Natural killer cell (primary cell): ENCODE data around the gene TRIM24. TPM values are rescaled to one million over a fixed set of nuclear protein-coding genes. Genes with fewer than 3 reads are reported as not detected.

Experiments used
- ATAC-seq, 3 donors: fragments of 150-1000 bp in 2 of 3; fragments of 200-7000 bp in 1 of 3; cut with Tn5 transposase; 1 replicate in 1 of 3; 2 replicates in 2 of 3; pipeline ENCODE4 v1.10.0; 2021; ENCODE audit warnings: mild to moderate bottlenecking in 2 of 3, moderate library complexity in 2 of 3
- DNase-seq, 2 donors: peaks; one replicate each; pipeline versions ENCODE4 v3.0.0 to v3.0.0-alpha.2; 2013 to 2021; ENCODE audit warnings: mixed read lengths in 1 of 2
- H3K27ac ChIP-seq: one replicate; pipeline ENCODE4 v1.5.1; 2013; ENCODE audit warnings: mild to moderate bottlenecking, low read length
- H3K27me3 ChIP-seq: one replicate; pipeline ENCODE4 v1.6.1; 2013; ENCODE audit warnings: low read length; ENCODE audit not compliant: control insufficient read depth, insufficient read depth
- H3K36me3 ChIP-seq: one replicate; pipeline ENCODE4 v1.6.1; 2013; ENCODE audit warnings: low read length; ENCODE audit not compliant: control insufficient read depth, insufficient read depth
- H3K4me1 ChIP-seq: one replicate; pipeline ENCODE4 v1.6.1; 2013; ENCODE audit warnings: low read length; ENCODE audit not compliant: control insufficient read depth, insufficient read depth
- H3K4me3 ChIP-seq: one replicate; pipeline ENCODE4 v1.5.1; 2013; ENCODE audit warnings: low read length
- H3K9me3 ChIP-seq: one replicate; pipeline ENCODE4 v1.6.1; 2013; ENCODE audit warnings: low read length; ENCODE audit not compliant: control insufficient read depth, insufficient read depth
- H3K27ac Mint-ChIP-seq, 2 donors: one replicate each; pipeline ENCODE4 v1.8.0; 2022; ENCODE audit warnings: mild to moderate bottlenecking in 2 of 2, mixed read lengths in 2 of 2, moderate library complexity in 1 of 2
- H3K27me3 Mint-ChIP-seq, 2 donors: one replicate each; pipeline ENCODE4 v1.8.0; 2022; ENCODE audit warnings: low read depth in 2 of 2, mixed read lengths in 2 of 2
- H3K36me3 Mint-ChIP-seq: one replicate; pipeline ENCODE4 v1.8.0; 2022; ENCODE audit warnings: mixed read lengths
- H3K4me1 Mint-ChIP-seq, 2 donors: one replicate each; pipeline ENCODE4 v1.8.0; 2022; ENCODE audit warnings: mixed read lengths in 2 of 2
- H3K4me3 Mint-ChIP-seq: one replicate; pipeline ENCODE4 v1.8.0; 2022; ENCODE audit warnings: mild to moderate bottlenecking, moderate library complexity, mixed read lengths
- H3K9me3 Mint-ChIP-seq, 2 donors: one replicate each; pipeline ENCODE4 v1.8.0; 2022; ENCODE audit warnings: mixed read lengths in 2 of 2
- WGBS: methylation state at CpG from one replicate; pipeline ENCODE4 v1.1.7; 2013; ENCODE audit warnings: missing lambda C conversion rate; ENCODE audit not compliant: insufficient coverage; 5-methylcytosine and 5-hydroxymethylcytosine counted together
- intact Hi-C: fragments of 100-400 bp; cut with micrococcal nuclease; formaldehyde crosslinking; loops from one replicate; pipeline ENCODE4 v1.14.2; 2022
- total RNA-seq, 4 donors: library from RNA; stranded (reverse); fragments of 120-200 nt in 1 of 4; gene quantifications; one replicate each; pipeline versions ENCODE4 v1.2.3 to v1.2.4, GENCODE V29; 2013 to 2022
- TF ChIP-seq, protein P1 (sequence below): fragments of 200-600 bp; IDR thresholded peaks from one replicate; pipeline ENCODE4 v1.8.0; 2022; ENCODE audit warnings: antibody characterized with exemption

TRIM24 gene
- total RNA-seq, 3 donors from 2014 or later (not counting 1 experiment from before 2014, with no cell fraction given) = 15.2 to 19.1 (median 18.9) TPM

DNA sequence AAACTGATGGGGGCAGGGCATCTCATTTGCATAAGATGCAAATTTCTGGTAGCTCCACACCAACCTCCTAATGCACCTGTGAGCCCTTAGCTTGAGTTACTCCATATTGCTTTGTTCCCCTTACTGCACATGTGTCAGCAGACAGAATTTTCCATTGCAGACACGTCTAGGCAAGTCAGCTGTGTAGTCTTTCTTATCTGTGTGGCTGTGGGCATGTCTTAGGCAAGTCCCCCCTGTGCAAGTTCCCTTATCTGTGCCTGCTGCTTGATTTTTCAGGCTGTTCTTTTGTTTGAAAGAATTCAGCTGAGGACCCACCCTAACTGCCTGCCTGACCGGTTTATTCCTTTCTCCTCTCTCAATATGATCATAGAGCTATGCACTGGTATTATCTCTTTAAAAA lies 28.5 kb upstream of the TRIM24 start:
- Mint-ChIP-seq H3K27me3 (peaks cover 0 to 11% of the 10 kb centered on the region in 2 donors), H3K27ac (no peak overlapping the region), H3K4me1 (no peaks in the 10 kb centered on the region), H3K4me3 (no peak overlapping the region), H3K9me3 (peaks cover 5 to 18% of the 10 kb centered on the region in 2 donors), H3K36me3 (peaks cover 18% of the 10 kb centered on the region)
- no peak for DNase-seq
- Histone ChIP-seq H3K4me3 (no peak overlapping the region), H3K36me3 (no peaks in the 10 kb centered on the region), H3K27ac (no peak overlapping the region), H3K9me3 (peaks cover 22% of the 10 kb centered on the region), H3K27me3 (no peaks in the 10 kb centered on the region), H3K4me1 (no peaks in the 10 kb centered on the region)
- ATAC-seq = no peak
- 65% methylated on average over 1 of the region's 2 CpGs for WGBS
- intact Hi-C loops = no loop called here
- TF ChIP-seq, protein P1, sequence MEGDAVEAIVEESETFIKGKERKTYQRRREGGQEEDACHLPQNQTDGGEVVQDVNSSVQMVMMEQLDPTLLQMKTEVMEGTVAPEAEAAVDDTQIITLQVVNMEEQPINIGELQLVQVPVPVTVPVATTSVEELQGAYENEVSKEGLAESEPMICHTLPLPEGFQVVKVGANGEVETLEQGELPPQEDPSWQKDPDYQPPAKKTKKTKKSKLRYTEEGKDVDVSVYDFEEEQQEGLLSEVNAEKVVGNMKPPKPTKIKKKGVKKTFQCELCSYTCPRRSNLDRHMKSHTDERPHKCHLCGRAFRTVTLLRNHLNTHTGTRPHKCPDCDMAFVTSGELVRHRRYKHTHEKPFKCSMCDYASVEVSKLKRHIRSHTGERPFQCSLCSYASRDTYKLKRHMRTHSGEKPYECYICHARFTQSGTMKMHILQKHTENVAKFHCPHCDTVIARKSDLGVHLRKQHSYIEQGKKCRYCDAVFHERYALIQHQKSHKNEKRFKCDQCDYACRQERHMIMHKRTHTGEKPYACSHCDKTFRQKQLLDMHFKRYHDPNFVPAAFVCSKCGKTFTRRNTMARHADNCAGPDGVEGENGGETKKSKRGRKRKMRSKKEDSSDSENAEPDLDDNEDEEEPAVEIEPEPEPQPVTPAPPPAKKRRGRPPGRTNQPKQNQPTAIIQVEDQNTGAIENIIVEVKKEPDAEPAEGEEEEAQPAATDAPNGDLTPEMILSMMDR = no peak

DNA sequence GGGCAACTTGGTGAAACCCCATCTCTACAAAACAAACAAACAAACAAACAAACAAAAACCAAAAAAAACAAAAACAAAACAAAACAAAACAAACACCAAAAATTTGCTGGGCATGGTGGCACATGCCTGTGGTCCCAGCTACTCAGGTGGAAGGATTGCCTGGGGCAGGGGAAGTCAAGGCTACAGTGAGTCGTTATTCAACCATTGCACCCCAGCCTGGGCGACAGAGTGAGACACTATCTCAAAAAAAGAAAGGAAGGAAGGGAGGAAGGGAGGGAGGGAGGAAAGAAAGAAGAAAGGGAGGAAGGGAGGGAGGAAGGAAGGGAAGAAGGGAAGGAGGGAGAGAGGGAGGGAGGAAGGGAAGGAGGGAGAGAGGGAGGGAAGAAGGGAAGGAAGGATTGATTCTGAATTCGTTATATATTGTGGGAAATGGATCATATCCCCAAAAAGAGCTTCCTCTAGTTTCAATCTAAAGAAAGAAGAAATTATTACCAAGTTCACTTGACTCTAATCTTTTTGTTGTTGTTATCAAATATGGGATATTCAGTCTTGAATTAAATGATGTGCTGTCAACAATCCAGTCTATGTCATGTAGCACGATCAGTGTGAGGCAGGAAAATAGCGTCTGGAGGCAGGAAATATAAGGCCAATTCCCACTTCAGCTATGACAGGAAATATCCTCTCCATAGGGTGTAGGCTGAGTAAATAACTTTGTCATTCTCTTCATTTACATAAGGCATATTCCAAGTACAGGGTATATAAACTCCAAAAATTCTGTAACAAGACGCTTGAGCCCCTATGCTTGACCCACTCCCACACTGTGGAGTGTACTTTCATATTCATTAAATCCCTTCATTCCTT lies 26.2 kb upstream of the TRIM24 start:
- Histone ChIP-seq H3K9me3 (peaks cover 22% of the 10 kb centered on the region), H3K36me3 (no peaks in the 10 kb centered on the region), H3K4me3 (no peak overlapping the region), H3K27me3 (no peaks in the 10 kb centered on the region), H3K27ac (no peak overlapping the region), H3K4me1 (no peaks in the 10 kb centered on the region)
- 82% methylated on average over 5 of the region's 6 CpGs for WGBS
- H3K27me3 Mint-ChIP-seq = peaks cover 0 to 11% of the 10 kb centered on the region in 2 donors
- ATAC-seq (no peak), DNase-seq (no peak)
- peaks cover 3 to 15% of the 10 kb centered on the region in 2 donors for H3K9me3 Mint-ChIP-seq
- peaks cover 11% of the 10 kb centered on the region for H3K36me3 Mint-ChIP-seq
- H3K27ac Mint-ChIP-seq = no peak overlapping the region
- H3K4me1 Mint-ChIP-seq = no peaks in the 10 kb centered on the region
- TF ChIP-seq, protein P1 = no peak
- H3K4me3 Mint-ChIP-seq = no peak overlapping the region
- intact Hi-C loops = no loop called here

DNA sequence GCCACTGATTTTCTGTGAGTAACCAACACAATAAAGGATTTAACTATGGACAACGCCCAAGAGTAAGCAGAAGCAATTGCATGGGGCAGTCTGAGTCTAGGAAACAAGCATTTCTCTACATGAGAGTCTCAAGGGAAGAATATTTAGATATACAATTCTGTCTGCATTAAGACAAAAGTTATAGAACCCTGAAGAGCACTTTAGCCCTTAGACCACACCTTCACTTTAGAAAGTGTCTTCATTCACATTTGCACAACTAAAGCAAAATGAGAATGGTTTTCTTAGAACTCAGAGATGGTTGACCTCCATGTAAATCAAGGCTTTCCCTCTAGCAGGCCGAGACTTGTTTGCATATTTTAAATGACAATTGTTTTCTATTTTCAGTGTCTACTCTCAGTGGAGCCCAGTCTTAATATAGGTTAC lies 25.5 kb upstream of the TRIM24 start:
- intact Hi-C loops = no loop called here
- Histone ChIP-seq H3K27ac (no peak overlapping the region), H3K4me3 (no peak overlapping the region), H3K27me3 (no peaks in the 10 kb centered on the region), H3K9me3 (peaks cover 14% of the 10 kb centered on the region), H3K4me1 (no peaks in the 10 kb centered on the region), H3K36me3 (no peaks in the 10 kb centered on the region)
- Mint-ChIP-seq H3K36me3 (peaks cover 11% of the 10 kb centered on the region), H3K27ac (no peak overlapping the region), H3K9me3 (peaks cover under 1 to 12% of the 10 kb centered on the region in 2 donors), H3K4me1 (no peaks in the 10 kb centered on the region), H3K4me3 (no peak overlapping the region), H3K27me3 (peaks cover 0 to 11% of the 10 kb centered on the region in 2 donors)
- DNase-seq (no peak), ATAC-seq (no peak)
- WGBS = 84% methylated on average over 2 of the region's 2 CpGs
- TF ChIP-seq, protein P1 = no peak
